8988T (cell line): ENCODE measurements around the gene VPS39.

Source experiments
- DNase-seq: peaks from one replicate; pipeline ENCODE4 v3.0.0; 2011

The VPS39 gene

DNA sequence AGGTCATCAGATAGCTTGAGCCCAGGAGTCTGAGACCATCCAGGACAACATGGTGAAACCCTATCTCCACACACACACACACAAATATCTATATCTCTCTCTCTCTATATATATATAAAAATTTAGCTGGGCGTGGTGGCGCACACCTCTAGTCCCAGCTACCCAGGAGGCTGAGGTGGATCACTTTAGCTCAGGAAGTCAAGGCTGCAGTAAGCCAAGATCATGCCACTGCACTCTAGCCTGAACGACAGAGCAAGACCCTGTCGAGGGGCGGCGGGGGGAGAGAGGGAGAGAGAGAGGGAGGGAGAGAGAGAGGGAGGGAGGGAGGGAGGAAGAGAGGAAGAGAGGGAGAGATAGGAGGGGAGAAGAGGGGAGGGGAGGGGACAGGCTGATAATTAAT lies 79.6 kb downstream of the VPS39 start:
- no peak for DNase-seq

DNA sequence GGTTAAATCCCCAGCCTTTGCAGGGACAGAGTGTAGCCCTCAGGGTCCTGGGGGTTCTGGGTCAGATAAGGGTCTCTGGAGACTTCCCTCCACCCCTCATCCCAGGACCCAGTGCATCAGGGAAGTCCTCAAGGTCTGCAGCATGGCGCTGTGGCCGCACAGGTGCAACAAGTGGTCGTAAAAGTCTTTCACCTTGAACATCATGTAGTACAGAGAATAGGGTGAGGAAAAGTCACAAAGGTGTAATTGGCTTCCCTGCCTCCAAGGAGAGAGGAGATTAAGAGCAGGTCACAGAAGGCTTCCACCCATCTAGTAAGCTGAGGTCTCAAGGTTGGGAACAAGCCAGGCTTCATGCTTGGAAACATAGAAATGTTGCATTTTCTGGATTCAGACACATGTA lies 84.6 kb downstream of the VPS39 start:
- no peak for DNase-seq

DNA sequence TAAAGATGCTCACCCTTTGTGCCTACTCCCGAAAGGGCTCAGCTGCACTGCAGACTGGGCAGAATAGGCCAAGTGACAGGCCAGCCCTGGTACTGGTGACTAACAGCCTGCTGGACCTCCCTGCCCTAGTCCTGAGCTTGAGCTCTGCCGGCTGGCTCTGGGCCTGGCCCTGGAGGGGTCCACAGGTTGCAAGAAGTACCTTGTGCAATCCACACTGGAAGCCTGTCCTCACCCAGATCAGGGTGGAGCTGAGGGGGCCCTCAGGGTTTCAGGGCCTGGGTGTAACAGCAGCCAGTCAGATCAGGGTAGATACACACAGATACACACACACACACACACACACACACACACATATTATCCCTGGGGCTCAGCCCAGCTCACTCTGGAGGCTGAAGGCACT lies 86.4 kb downstream of the VPS39 start:
- no peak for DNase-seq

DNA sequence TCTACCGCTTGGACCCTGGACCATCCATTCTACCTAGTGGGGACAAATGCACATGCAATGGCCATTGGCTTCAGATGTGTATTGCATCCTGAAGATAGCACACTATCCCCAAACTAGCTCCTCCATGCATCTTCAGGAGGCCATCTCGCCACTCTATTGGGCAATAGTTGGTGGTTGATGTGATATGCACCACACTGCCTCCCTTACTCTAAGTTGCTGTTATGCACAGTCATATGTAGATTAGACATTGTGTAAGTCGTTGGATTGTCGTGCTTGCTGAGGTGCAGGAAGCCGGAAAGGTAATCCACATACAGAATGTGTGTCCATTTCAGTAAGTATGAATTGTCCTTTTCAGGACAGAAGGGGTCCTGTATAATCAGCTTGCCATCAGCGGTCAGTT lies 87.1 kb downstream of the VPS39 start:
- DNase-seq, result no peak

DNA sequence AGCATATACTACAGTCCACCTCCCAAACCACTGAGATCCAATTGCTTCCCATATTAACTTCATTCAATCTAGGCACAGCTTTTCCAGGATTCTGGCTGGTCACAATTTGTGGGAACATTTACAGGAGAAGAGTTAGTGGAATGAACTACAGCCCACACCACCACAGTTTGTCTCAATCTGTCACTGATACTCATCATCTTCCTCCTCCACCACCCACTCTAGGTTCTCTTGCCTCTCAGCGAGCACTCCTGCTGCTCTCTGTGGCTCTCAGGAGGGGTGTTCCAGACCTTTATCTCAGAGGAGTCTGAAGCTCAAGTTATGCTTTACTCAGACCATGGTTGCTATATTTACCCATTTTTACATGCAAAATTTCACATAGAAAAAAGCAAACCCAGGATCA lies 87.8 kb downstream of the VPS39 start:
- no peak for DNase-seq

DNA sequence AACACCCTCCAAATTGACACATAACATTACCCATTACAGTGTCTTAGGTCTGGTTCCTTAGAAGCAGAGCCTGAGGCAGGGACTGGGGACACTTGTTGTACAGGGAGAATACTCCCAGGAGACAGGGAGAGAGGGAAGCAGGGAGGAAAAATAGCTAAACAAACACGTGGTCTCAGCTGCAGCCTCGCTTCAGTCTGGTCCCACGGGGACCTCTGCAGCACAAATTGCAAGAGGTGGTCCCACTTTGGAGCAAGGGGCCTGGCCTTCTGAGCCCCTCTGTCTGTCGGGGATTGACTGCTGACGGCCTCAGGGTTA lies 88.7 kb downstream of the VPS39 start:
- DNase-seq, result no peak

DNA sequence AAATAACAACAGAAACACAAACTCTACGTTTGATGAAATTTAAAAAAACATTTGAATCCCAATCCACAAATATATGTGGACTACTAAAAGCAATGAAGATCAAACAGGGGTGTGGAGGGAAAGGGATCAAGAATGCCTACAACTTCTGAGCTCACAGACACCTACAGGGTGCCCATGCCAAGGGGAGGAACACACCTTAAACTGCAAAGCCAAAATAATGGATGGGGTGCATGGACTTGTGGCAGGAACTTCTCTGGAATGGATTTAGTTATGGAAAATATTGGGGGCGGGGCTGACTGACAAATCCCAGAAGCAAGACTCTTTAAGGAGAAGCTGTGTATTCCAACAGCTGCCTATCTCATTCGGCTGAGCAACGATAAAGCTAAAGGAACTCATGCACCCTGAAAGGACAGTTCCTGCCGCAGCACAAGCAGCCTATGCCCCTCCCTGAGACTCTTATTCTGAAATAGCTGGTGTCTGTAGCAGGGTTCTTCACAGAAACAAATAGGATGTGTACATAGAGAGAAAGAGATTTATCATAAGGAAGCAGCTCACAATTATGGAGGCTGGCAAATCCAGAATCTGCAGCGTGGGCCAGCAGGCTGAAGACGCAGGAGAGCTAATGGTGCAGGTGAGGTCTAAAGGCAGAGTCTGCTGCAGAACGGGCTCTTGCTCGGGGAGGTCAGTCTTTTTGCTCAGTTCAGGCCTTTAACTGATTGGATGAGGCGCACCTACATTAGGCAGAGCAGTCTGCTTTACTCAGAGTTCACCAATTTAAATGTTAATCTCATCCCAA lies 89.3 kb downstream of the VPS39 start:
- no peak for DNase-seq

DNA sequence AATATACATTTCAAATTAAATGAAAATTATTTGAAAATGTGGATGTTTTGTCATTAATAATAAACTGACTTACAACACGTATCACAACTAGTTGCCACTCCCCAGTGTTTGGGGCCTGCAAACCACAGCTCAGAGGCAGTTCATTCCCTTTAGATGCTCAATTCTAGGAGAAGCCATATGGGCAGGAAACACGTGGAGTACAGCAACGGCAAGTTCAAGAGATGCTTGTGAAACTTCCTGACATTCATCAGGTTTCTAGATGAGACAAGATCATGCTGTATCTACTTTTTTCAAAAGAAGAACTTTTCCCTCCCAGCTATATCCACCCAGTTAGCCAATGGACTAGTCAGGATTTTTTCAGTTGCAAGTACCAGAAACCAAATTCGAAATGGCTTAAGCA lies 96.2 kb downstream of the VPS39 start:
- DNase-seq, result no peak

DNA sequence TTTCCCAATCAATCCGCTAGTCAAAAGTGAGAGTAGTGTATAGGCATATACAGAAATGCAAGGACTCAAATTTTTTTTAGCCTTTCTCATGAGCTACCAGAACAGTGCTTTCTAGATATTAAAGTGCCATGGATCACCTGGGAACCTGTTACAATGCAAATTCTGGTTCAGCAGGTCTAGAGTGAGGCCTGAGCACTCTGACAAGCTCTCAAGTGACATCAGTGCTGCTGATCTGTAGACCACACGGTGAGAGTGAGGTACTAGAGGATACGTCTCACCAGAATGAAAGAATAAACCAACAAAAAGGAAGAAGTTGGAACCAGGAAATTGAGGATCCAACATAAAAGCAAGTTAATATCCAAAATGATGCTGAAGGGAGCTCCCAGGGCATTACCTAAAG lies 97.7 kb downstream of the VPS39 start:
- DNase-seq, result no peak

DNA sequence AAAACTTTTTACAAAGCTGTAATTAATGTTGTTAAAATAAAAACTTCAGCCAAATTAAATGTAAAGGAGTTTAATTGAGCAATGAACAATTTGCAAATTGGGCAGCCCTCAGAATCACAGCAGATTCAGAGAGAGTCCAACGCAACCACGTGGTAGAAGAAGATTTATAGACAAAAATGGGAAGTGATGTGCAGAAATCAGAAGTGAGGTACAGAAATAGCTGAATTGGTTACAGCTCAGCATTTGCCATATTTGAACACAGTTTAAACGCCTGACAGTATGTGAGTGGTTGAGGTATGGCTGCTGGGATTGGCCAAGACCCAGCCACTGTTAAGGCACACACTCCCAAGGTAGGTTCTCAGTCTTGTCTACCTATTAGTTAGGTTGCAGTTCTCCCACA lies 99.3 kb downstream of the VPS39 start:
- DNase-seq, result no peak
